ENCODE data around the gene GRB7.
"Not testable (repeated sequence)": the region's sequence is repeated elsewhere in the genome, so short reads cannot be mapped to it uniquely, and the experiment has no call there.

Gene GRB7

GRCh38 chr17:39737760-39738567 lies at the start of gene GRB7:
GRB7 (plus strand) TSS chr17:39737938; CDS start chr17:39742302, 4,364 bp downstream.
- no peaks in the 10 kb centered on the region for H3K36me3 Mint-ChIP-seq (ENCODE audit: low read depth)
- H3K27me3 Mint-ChIP-seq (ENCODE audit: low read depth), result peaks cover 21% of the 10 kb centered on the region
- peak within 1 kb of the TSS; percentile 84 for H3K27ac Mint-ChIP-seq
- H3K4me1 Mint-ChIP-seq (ENCODE audit: low read depth), result peaks cover 25% of the 10 kb centered on the region
- H3K4me3 Mint-ChIP-seq, result peak within 1 kb of the TSS; percentile 86
- no peaks in the 10 kb centered on the region for H3K9me3 Mint-ChIP-seq

GRCh38 chr17:39688475-39688835 lies 49.3 kb upstream of the GRB7 start:
- Mint-ChIP-seq H3K4me3 (peak overlapping the region; percentile 86), H3K9me3 (peaks cover 7% of the 10 kb centered on the region), H3K36me3 (ENCODE audit: low read depth) (peaks cover 19% of the 10 kb centered on the region), H3K27me3 (ENCODE audit: low read depth) (no peaks in the 10 kb centered on the region), H3K27ac (peak overlapping the region; percentile 95), H3K4me1 (ENCODE audit: low read depth) (peaks cover 21% of the 10 kb centered on the region)

GRCh38 chr17:39688945-39689344 lies 48.8 kb upstream of the GRB7 start:
- Mint-ChIP-seq H3K9me3 (peaks cover 7% of the 10 kb centered on the region), H3K4me1 (ENCODE audit: low read depth) (peaks cover 21% of the 10 kb centered on the region), H3K27ac (peak overlapping the region; percentile 46), H3K4me3 (peak overlapping the region; percentile 86), H3K36me3 (ENCODE audit: low read depth) (peaks cover 17% of the 10 kb centered on the region), H3K27me3 (ENCODE audit: low read depth) (no peaks in the 10 kb centered on the region)

- no peak overlapping the region for H3K27ac Mint-ChIP-seq
- peaks cover 17% of the 10 kb centered on the region for H3K27me3 Mint-ChIP-seq (ENCODE audit: low read depth)
- H3K9me3 Mint-ChIP-seq, result no peaks in the 10 kb centered on the region
- peaks cover 1% of the 10 kb centered on the region for H3K4me1 Mint-ChIP-seq (ENCODE audit: low read depth)
- no peak overlapping the region for H3K4me3 Mint-ChIP-seq
- no peaks in the 10 kb centered on the region for H3K36me3 Mint-ChIP-seq (ENCODE audit: low read depth)
Measured at GRCh38 chr17:39694593-39694992, 43.1 kb upstream of the GRB7 start.

GRCh38 chr17:39695089-39695474 lies 42.7 kb upstream of the GRB7 start:
- Mint-ChIP-seq H3K27ac (no peak overlapping the region), H3K9me3 (no peaks in the 10 kb centered on the region), H3K27me3 (ENCODE audit: low read depth) (peaks cover 20% of the 10 kb centered on the region), H3K4me3 (no peak overlapping the region), H3K4me1 (ENCODE audit: low read depth) (peaks cover 3% of the 10 kb centered on the region), H3K36me3 (ENCODE audit: low read depth) (no peaks in the 10 kb centered on the region)

GRCh38 chr17:39696731-39697130 lies 41.0 kb upstream of the GRB7 start:
- H3K4me1 Mint-ChIP-seq (ENCODE audit: low read depth), result peaks cover 6% of the 10 kb centered on the region
- H3K36me3 Mint-ChIP-seq (ENCODE audit: low read depth), result no peaks in the 10 kb centered on the region
- H3K27ac Mint-ChIP-seq, result no peak overlapping the region
- H3K4me3 Mint-ChIP-seq, result no peak overlapping the region
- H3K27me3 Mint-ChIP-seq (ENCODE audit: low read depth), result peaks cover 34% of the 10 kb centered on the region
- no peaks in the 10 kb centered on the region for H3K9me3 Mint-ChIP-seq

- H3K9me3 Mint-ChIP-seq, result no peaks in the 10 kb centered on the region
- H3K27me3 Mint-ChIP-seq (ENCODE audit: low read depth), result peaks cover 46% of the 10 kb centered on the region
- H3K36me3 Mint-ChIP-seq (ENCODE audit: low read depth), result no peaks in the 10 kb centered on the region
Measured at GRCh38 chr17:39697961-39698360, 39.8 kb upstream of the GRB7 start.

GRCh38 chr17:39699157-39699817 lies 38.5 kb upstream of the GRB7 start:
- not testable (repeated sequence) for H3K36me3 Mint-ChIP-seq (ENCODE audit: low read depth); H3K27ac Mint-ChIP-seq; H3K9me3 Mint-ChIP-seq; H3K4me3 Mint-ChIP-seq
- Mint-ChIP-seq H3K4me1 (ENCODE audit: low read depth) (peaks cover 12% of the 10 kb centered on the region), H3K27me3 (ENCODE audit: low read depth) (peaks cover 53% of the 10 kb centered on the region)

More at GRCh38 chr17:39697961-39698360, 39.8 kb upstream of the GRB7 start:
- peaks cover 6% of the 10 kb centered on the region for H3K4me1 Mint-ChIP-seq (ENCODE audit: low read depth)
- H3K4me3 Mint-ChIP-seq, result no peak overlapping the region
- H3K27ac Mint-ChIP-seq, result no peak overlapping the region

GRCh38 chr17:39699818-39700147 lies 38.0 kb upstream of the GRB7 start, which contains the start of gene ERBB2:
ERBB2 (plus strand) TSS chr17:39700064; CDS start chr17:39700239, 175 bp downstream.
- no peak within 1 kb of the TSS for H3K4me3 Mint-ChIP-seq
- H3K27me3 Mint-ChIP-seq (ENCODE audit: low read depth), result peaks cover 53% of the 10 kb centered on the region
- no peaks in the 10 kb centered on the region for H3K36me3 Mint-ChIP-seq (ENCODE audit: low read depth)
- H3K9me3 Mint-ChIP-seq, result no peaks in the 10 kb centered on the region
- H3K27ac Mint-ChIP-seq, result no peak within 1 kb of the TSS
- peaks cover 12% of the 10 kb centered on the region for H3K4me1 Mint-ChIP-seq (ENCODE audit: low read depth)

GRCh38 chr17:39700148-39700987 lies 37.4 kb upstream of the GRB7 start:
- H3K36me3 Mint-ChIP-seq (ENCODE audit: low read depth), result no peaks in the 10 kb centered on the region
- peaks cover 53% of the 10 kb centered on the region for H3K27me3 Mint-ChIP-seq (ENCODE audit: low read depth)
- peaks cover 12% of the 10 kb centered on the region for H3K4me1 Mint-ChIP-seq (ENCODE audit: low read depth)
- no peak overlapping the region for H3K4me3 Mint-ChIP-seq
- no peaks in the 10 kb centered on the region for H3K9me3 Mint-ChIP-seq
- H3K27ac Mint-ChIP-seq, result no peak overlapping the region

GRCh38 chr17:39701012-39701783 lies 36.5 kb upstream of the GRB7 start:
- Mint-ChIP-seq H3K27ac (no peak overlapping the region), H3K4me3 (no peak overlapping the region), H3K9me3 (no peaks in the 10 kb centered on the region), H3K36me3 (ENCODE audit: low read depth) (no peaks in the 10 kb centered on the region), H3K4me1 (ENCODE audit: low read depth) (peaks cover 12% of the 10 kb centered on the region), H3K27me3 (ENCODE audit: low read depth) (peaks cover 53% of the 10 kb centered on the region)

- H3K9me3 Mint-ChIP-seq, result no peaks in the 10 kb centered on the region
- H3K27me3 Mint-ChIP-seq (ENCODE audit: low read depth), result peaks cover 53% of the 10 kb centered on the region
- peaks cover 14% of the 10 kb centered on the region for H3K4me1 Mint-ChIP-seq (ENCODE audit: low read depth)
- H3K27ac Mint-ChIP-seq, result no peak overlapping the region
- no peak overlapping the region for H3K4me3 Mint-ChIP-seq
- H3K36me3 Mint-ChIP-seq (ENCODE audit: low read depth), result no peaks in the 10 kb centered on the region
Measured at GRCh38 chr17:39701784-39702422, 35.8 kb upstream of the GRB7 start.

- H3K4me1 Mint-ChIP-seq (ENCODE audit: low read depth), result peaks cover 21% of the 10 kb centered on the region
- H3K4me3 Mint-ChIP-seq, result no peak overlapping the region
- H3K36me3 Mint-ChIP-seq (ENCODE audit: low read depth), result no peaks in the 10 kb centered on the region
- H3K9me3 Mint-ChIP-seq, result no peaks in the 10 kb centered on the region
- H3K27ac Mint-ChIP-seq, result no peak overlapping the region
- peaks cover 45% of the 10 kb centered on the region for H3K27me3 Mint-ChIP-seq (ENCODE audit: low read depth)
Measured at GRCh38 chr17:39702901-39703893, 34.5 kb upstream of the GRB7 start.

Data from T-helper 1 cell treated with Interleukin-12 subunit alpha and Interleukin-12 subunit beta and Interleukin-4 antibody, amounts not matched to agents 30 μg/mL and 1 μg/mL, for 36 hours (primary cell).